Activated CD4-positive, CD25-positive, alpha-beta regulatory T cell treated with anti-CD3 and anti-CD28 coated beads, Interleukin-2, amount 50 U/mL, for 24 hours (primary cell): ENCODE data around the gene IFNL2.
"Not testable (repeated sequence)": the region's sequence is repeated elsewhere in the genome, so short reads cannot be mapped to it uniquely, and the experiment has no call there.

Experiments used
- ATAC-seq, 2 donors: fragments of 150-1000 bp; cut with Tn5 transposase; one replicate each; pipeline ENCODE4 v1.10.0; 2021; ENCODE audit warnings: mild to moderate bottlenecking in 1 of 2, moderate library complexity in 1 of 2

IFNL2 gene

GRCh38 chr19:39297931-39298634 is 29.9 kb downstream of the IFNL2 start:
- peak; percentile 60 to 73 for ATAC-seq

DNA sequence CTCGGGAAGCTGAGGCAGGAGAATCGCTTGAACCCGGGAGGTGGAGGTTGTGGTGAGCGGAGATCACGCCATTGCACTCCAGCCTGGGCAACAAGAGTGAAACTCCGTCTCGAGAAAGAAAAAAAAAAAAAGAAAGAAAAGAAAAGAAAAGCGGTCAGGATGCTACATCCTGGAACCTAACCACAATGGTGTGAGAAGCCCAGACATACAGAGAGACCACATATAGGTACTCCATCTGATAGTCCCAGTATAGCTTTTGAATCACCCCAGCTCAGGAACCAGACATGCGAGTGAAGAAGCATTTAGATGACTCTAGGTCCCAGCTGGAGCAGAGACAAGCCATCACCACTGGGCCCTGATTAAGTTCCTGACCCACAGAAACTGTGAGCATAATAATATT is 31.2 kb downstream of the IFNL2 start:
- peak in 1 of 2 donors; percentile 39 for ATAC-seq

GRCh38 chr19:39299832-39300231 is 31.6 kb downstream of the IFNL2 start:
- ATAC-seq, result no peak

- no peak for ATAC-seq
These were observed 32.8 kb downstream of the IFNL2 start for GRCh38 chr19:39301021-39301420.

DNA sequence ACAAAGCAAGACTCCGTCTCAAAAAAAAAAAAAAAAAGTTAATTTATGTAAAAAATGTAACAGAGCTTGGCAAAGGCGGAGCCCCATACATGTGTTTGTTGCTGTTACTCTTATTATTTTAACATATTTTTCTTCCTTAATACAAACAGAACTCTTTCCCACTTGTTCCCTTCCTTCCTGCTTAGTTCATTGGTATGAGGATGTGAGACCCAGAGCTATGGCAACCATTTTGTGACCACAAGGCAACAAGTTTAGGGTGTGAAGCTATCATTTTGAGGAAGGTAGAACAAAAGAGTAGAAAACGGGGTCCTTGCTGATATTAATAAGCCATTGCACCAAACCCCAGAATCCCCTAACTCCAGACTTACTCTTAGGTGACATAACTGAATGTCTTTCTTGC is 33.4 kb downstream of the IFNL2 start:
- ATAC-seq, result no peak

DNA sequence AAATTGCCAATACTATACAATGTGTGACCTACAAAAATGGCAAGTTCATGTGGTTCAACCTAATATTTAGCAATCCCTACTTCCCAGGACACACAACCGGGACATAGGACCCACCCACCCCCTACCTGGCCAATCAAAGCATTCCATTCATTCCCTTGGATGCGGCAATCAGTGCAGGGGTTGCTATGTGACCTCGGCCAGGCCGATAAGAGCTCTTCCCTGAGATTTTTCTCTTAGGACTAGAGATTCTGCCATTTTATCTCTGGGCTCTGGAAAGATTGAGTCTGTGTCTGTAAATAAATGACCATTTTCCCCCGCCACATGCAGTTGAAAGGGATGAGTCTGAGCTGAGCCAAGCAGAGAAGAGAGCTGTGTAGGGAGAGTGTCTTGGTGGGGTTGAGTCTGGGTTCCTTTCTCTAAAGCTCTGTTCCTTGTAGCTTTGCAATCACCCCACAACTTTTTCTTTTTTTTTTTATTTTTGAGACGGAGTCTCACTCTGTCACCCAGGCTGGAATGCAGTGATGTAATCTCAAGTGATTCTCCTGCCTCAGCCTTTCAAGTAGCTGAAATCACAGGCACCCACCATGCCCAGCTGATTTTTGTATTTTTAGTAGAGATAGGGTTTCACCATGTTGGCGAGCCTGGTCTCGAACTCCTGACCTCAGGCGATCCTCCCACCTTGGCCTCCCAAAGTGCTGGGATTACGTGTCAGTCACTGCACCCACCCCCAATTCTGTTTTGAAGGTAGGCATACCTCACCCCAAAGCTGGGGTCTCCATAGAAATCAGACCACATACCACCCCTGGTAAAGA is 35.4 kb downstream of the IFNL2 start:
- no peak for ATAC-seq

DNA sequence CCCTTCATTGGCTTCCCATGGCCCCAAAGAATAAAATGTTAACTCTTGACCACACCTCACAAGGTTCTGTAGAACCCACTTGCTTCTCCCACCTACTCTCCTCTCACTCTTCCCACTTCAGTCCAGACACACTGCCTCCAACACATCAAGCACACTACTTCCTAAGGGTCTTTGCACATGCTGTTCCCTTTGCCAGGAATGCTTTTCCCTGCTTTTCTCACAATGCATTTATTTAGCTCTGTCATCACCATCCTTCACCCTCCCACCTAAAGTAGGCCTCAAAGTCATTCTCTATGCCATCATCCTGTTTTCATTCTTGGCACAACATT is 36.0 kb downstream of the IFNL2 start:
- ATAC-seq, result no peak

GRCh38 chr19:39304701-39305571 is 36.7 kb downstream of the IFNL2 start:
- ATAC-seq, result no peak

GRCh38 chr19:39306075-39306474 is 37.9 kb downstream of the IFNL2 start:
- ATAC-seq, result no peak

GRCh38 chr19:39307046-39307821 is 39.0 kb downstream of the IFNL2 start:
- no peak for ATAC-seq

GRCh38 chr19:39307822-39308530 is 39.8 kb downstream of the IFNL2 start:
- ATAC-seq, result no peak

GRCh38 chr19:39308531-39309304 is 40.5 kb downstream of the IFNL2 start:
- ATAC-seq, result no peak

GRCh38 chr19:39309305-39309670 is 41.1 kb downstream of the IFNL2 start:
- ATAC-seq, result not testable (repeated sequence)

DNA sequence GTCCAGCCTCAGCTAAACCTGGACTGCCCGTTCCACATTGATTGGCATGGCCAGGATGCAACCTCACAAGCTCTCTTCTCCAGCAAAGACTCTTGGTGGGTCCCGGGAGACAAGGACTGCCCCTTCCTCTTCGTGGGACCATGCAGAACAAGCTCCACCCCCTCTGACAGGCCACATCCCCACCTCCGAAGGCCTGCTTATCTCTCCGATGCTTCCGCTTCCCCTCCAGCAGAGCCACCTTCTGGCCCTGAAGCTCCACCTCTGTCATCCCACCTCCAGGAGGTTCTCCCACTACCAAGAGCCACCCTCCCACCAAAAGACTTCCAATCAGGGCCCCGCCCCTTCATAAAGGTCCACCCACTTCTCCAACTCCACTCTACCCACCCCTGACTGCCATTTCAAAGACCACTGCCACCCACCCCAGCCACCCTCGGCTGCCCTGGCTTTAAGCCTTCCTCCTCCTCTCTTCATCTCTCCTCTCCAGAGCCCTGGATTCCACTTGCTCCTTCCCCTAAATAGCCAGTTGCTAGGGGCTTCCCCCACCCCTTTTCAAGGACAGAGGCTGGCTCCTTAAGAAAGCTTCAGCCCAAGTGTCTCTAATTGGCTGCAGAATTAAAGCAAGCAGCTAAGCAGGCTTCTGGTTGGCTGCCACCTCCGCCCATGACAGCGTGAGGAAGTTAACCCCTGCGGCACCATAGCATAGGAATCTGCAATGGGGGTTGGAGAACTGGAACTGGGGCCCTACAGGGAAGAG is 42.5 kb downstream of the IFNL2 start:
- no peak for ATAC-seq

DNA sequence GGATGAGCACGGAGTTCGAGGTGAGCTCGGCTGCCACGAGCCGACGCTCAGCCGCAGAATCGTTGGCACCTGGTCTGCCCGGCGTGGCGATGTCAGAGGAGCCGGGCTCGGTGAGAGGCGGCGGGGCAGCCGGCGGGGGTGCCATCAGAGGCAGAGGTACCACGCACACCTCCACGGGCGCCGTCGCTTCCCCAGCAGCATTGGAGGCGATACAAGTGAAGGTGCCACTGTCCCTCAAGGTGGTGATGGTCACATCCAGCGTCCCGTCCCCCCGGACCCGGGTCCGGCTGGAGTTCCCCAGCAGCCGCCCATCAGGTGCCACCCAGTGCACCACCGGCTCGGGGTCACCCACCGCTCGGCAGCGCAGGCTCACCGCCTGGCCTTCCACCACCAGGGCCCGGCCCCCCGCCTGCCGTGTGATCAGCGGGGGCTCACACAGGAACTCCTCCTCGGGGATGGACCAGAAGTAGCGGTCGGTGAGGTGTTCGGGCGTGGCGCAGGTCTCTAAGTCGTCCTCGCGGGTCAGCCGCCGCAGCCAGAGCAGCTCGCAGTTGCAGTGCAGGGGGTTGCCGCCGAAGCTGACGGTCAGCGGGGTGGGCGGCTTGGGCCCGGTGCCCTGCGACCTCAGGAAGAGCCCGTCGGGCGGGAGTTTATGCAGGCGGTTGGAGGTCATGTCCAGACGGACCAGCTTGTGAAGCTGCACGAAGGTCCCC is 46.0 kb downstream of the IFNL2 start:
- no peak for ATAC-seq

- ATAC-seq, result no peak
These were observed 47.7 kb downstream of the IFNL2 start for GRCh38 chr19:39315933-39316332.

- ATAC-seq, result no peak
These were observed 48.6 kb downstream of the IFNL2 start for GRCh38 chr19:39316627-39317321.

DNA sequence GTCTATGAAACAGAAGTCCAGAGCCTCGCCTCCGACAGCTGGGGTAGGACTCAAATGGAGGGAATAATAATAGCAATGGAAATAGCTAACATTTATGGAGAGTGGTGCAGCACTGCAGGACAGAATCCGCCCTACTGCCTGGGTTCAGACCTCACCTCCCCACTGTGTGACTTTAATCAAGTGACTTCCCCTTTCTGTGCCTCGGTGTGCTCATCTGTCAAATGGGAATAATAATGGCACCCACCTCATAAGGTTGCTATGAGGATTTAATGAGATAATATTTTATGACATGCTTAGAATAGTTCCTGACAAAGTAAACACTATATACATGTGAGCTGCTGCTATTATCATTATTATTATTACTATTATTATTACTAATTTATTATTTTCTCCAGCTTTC is 49.3 kb downstream of the IFNL2 start:
- no peak for ATAC-seq

- ATAC-seq, result no peak
These were observed 49.9 kb downstream of the IFNL2 start for GRCh38 chr19:39318071-39318470.
